IMR-90 (cell line): ENCODE measurements around the gene KCNQ1. TPM values are rescaled to one million over a fixed set of nuclear protein-coding genes. Genes with fewer than 3 reads are reported as not detected.

Source experiments
- ATAC-seq: fragments of 200-7000 bp; cut with Tn5 transposase; 2 replicates; pipeline ENCODE4 v1.9.1; 2020; ENCODE audit warnings: low read depth, mild to moderate bottlenecking, moderate library complexity
- BruUV-seq: library from RNA; stranded (reverse); fragments of 400-500 nt; replicated peaks from 2 replicates; lab custom pipeline; 2021; lab: Mats Ljungman, UMichigan
- CTCF ChIA-PET: fragments of 300-600 bp; formaldehyde crosslinking; extraction: SDS; loops from one replicate; lab custom pipeline; 2021; ENCODE audit warnings: antibody characterized with exemption; lab: Yijun Ruan, JAX
- POLR2A ChIA-PET: fragments of 300-600 bp; sonication (Branson Sonifier 250); formaldehyde crosslinking; loops from one replicate; lab custom pipeline; 2022; ENCODE audit warnings: antibody characterized with exemption; ENCODE audit not compliant: unreplicated experiment; lab: Charles Lee
- DNase-seq: peaks from one replicate; pipeline ENCODE4 v3.0.0; 2013
- H2AFZ ChIP-seq: replicated peaks from 2 replicates; pipeline ENCODE3; 2013; ENCODE audit warnings: low read length, mild to moderate bottlenecking; ENCODE audit not compliant: poor library complexity
- H2AK5ac ChIP-seq: 2 replicates; pipeline ENCODE4 v1.6.1; 2013; ENCODE audit warnings: low read depth, low read length, inconsistent platforms
- H2AK9ac ChIP-seq: replicated peaks from 2 replicates; pipeline ENCODE3; 2013; ENCODE audit warnings: mild to moderate bottlenecking, low read depth, low read length, moderate library complexity; ENCODE audit not compliant: poor library complexity
- H2BK120ac ChIP-seq: 2 replicates; pipeline ENCODE4 v1.6.1; 2013; ENCODE audit warnings: low read depth, low read length, inconsistent platforms
- H2BK15ac ChIP-seq: 3 replicates; pipeline ENCODE4 v1.6.1; 2013; ENCODE audit warnings: low read depth, low read length, inconsistent platforms
- H2BK20ac ChIP-seq: 2 replicates; pipeline ENCODE4 v1.6.1; 2013; ENCODE audit warnings: low read depth, mild to moderate bottlenecking, inconsistent platforms, low read length, moderate library complexity
- H2BK5ac ChIP-seq: 2 replicates; pipeline ENCODE4 v1.6.1; 2013; ENCODE audit warnings: mild to moderate bottlenecking, low read depth, low read length, inconsistent platforms; ENCODE audit not compliant: poor library complexity, severe bottlenecking
- H3K14ac ChIP-seq: replicated peaks from 2 replicates; pipeline ENCODE4 v1.6.1; 2013; ENCODE audit warnings: low read depth, low read length, inconsistent platforms
- H3K18ac ChIP-seq: 2 replicates; pipeline ENCODE4 v1.6.1; 2013; ENCODE audit warnings: low read depth, low read length, control low read depth
- H3K23ac ChIP-seq: 2 replicates; pipeline ENCODE4 v1.6.1; 2013; ENCODE audit warnings: low read depth, low read length, inconsistent platforms
- H3K27ac ChIP-seq: 2 replicates; pipeline ENCODE4 v1.5.1; 2013; ENCODE audit warnings: mild to moderate bottlenecking, control low read depth, low read length; ENCODE audit not compliant: insufficient read depth
- H3K27me3 ChIP-seq: 2 replicates; pipeline ENCODE4 v1.6.1; 2013; ENCODE audit warnings: low read length; ENCODE audit not compliant: control insufficient read depth, insufficient read depth
- H3K36me3 ChIP-seq: 2 replicates; pipeline ENCODE4 v1.6.1; 2013; ENCODE audit warnings: low read length, mixed read lengths; ENCODE audit not compliant: control insufficient read depth, insufficient read depth
- H3K4ac ChIP-seq: 2 replicates; pipeline ENCODE4 v1.6.1; 2013; ENCODE audit warnings: low read depth, low read length, inconsistent platforms
- H3K4me1 ChIP-seq: 2 replicates; pipeline ENCODE4 v1.6.1; 2013; ENCODE audit warnings: low read length, mixed read lengths; ENCODE audit not compliant: control insufficient read depth, insufficient read depth
- H3K4me2 ChIP-seq: 2 replicates; pipeline ENCODE4 v1.6.1; 2013; ENCODE audit warnings: low read depth, mild to moderate bottlenecking, control low read depth, low read length, moderate library complexity
- H3K4me3 ChIP-seq: 2 replicates; pipeline ENCODE4 v1.5.1; 2013; ENCODE audit warnings: low read depth, mild to moderate bottlenecking, control low read depth, low read length, moderate library complexity; ENCODE audit not compliant: insufficient read depth
- H3K56ac ChIP-seq: 2 replicates; pipeline ENCODE4 v1.6.1; 2013; ENCODE audit warnings: low read length, inconsistent platforms; ENCODE audit not compliant: insufficient read depth; ENCODE audit errors: extremely low read depth
- H3K79me1 ChIP-seq, 2 experiments: 2 replicates each; pipeline ENCODE4 v1.6.1; 2013; ENCODE audit warnings: low read length in 2 of 2, inconsistent platforms in 1 of 2, low read depth in 1 of 2
- H3K9ac ChIP-seq: 2 replicates; pipeline ENCODE4 v1.6.1; 2013; ENCODE audit warnings: low read depth, low read length, control low read depth
- H3K9me1 ChIP-seq: 2 replicates; pipeline ENCODE4 v1.6.1; 2013; ENCODE audit warnings: low read length, inconsistent platforms; ENCODE audit not compliant: insufficient read depth
- H3K9me3 ChIP-seq: 2 replicates; pipeline ENCODE4 v1.6.1; 2013; ENCODE audit warnings: low read length; ENCODE audit not compliant: control insufficient read depth, insufficient read depth
- H4K20me1 ChIP-seq: 2 replicates; pipeline ENCODE4 v1.6.1; 2013; ENCODE audit warnings: low read length, inconsistent platforms; ENCODE audit not compliant: insufficient read depth
- H4K5ac ChIP-seq: 2 replicates; pipeline ENCODE4 v1.6.1; 2013; ENCODE audit warnings: mild to moderate bottlenecking, low read depth, low read length, control low read depth
- H4K8ac ChIP-seq, 2 experiments: 2 replicates each; pipeline ENCODE4 v1.6.1; 2013; ENCODE audit warnings: low read depth in 2 of 2, low read length in 2 of 2, control low read depth in 1 of 2, inconsistent platforms in 1 of 2
- H4K91ac ChIP-seq: 2 replicates; pipeline ENCODE4 v1.6.1; 2013; ENCODE audit warnings: low read depth, low read length, inconsistent platforms; ENCODE audit not compliant: insufficient read depth
- MAZ ChIP-seq: IDR thresholded peaks from 2 replicates; pipeline ENCODE4 v1.6.1; 2012; ENCODE audit warnings: low read depth, mild to moderate bottlenecking, low read length, improper control_type of control experiment, moderate library complexity, borderline replicate concordance
- MXI1 ChIP-seq: IDR thresholded peaks from 2 replicates; pipeline ENCODE4 v1.6.1; 2012; ENCODE audit warnings: low read depth, mild to moderate bottlenecking, low read length, moderate library complexity, borderline replicate concordance
- NFE2L2 ChIP-seq: fragments of 150-350 bp; IDR thresholded peaks from 2 replicates; pipeline ENCODE4 v1.6.1; 2016; ENCODE audit warnings: low read depth, mild to moderate bottlenecking, low read length
- POLR2A ChIP-seq: IDR thresholded peaks from 2 replicates; pipeline ENCODE4 v1.6.1; 2012; ENCODE audit warnings: mild to moderate bottlenecking, low read depth, low read length
- RCOR1 ChIP-seq: IDR thresholded peaks from 2 replicates; pipeline ENCODE4 v1.6.1; 2012; ENCODE audit warnings: mild to moderate bottlenecking, low read length, improper control_type of control experiment; ENCODE audit not compliant: insufficient replicate concordance
- RFX5 ChIP-seq: IDR thresholded peaks from 2 replicates; pipeline ENCODE4 v1.8.0; 2012; ENCODE audit warnings: low read depth, mild to moderate bottlenecking, low read length, moderate library complexity
- WGBS, 2 experiments: methylation state at CpG; one replicate each; pipeline versions ENCODE4 v1.1.5 to v1.1.7; 2013; ENCODE audit warnings: missing lambda C conversion rate in 2 of 2; ENCODE audit not compliant: insufficient read length in 1 of 2; ENCODE audit errors: extremely low coverage in 2 of 2; 5-methylcytosine and 5-hydroxymethylcytosine counted together
- dilution Hi-C: fragments of 300-500 bp; cut with HindIII; formaldehyde crosslinking; loops from one replicate; pipeline ENCODE4 v1.14.3; 2018; ENCODE audit warnings: low sequenced_read_pairs; ENCODE audit not compliant: unreplicated experiment
- in situ Hi-C: fragments of 300-500 bp; cut with MboI; formaldehyde crosslinking; loops from 3 replicates; pipeline ENCODE4 v1.14.3; 2019; ENCODE audit warnings: low sequenced_read_pairs, inconsistent platforms, mixed read lengths
- intact Hi-C: fragments of 100-400 bp; cut with micrococcal nuclease; formaldehyde crosslinking; loops from 2 replicates; pipeline ENCODE4 v1.10.0; 2022
- polyA plus RNA-seq, 3 experiments: library from polyadenylated mRNA; depleted of rRNA; stranded (reverse); fragments of >200 nt; gene quantifications; 2 replicates each; pipeline ENCODE4 v1.2.3, GENCODE V29; 2012; ENCODE audit warnings: low replicate concordance in 1 of 3
- total RNA-seq: library from RNA; depleted of rRNA; stranded (reverse); fragments of >200 nt; gene quantifications from 2 replicates; pipeline ENCODE4 v1.2.3, GENCODE V29; 2012

KCNQ1 gene
- total and polyA plus RNA-seq, 2 of the 4 experiments (the other 2 are of a cell fraction) = 0.07 TPM; not detected in 1

DNA sequence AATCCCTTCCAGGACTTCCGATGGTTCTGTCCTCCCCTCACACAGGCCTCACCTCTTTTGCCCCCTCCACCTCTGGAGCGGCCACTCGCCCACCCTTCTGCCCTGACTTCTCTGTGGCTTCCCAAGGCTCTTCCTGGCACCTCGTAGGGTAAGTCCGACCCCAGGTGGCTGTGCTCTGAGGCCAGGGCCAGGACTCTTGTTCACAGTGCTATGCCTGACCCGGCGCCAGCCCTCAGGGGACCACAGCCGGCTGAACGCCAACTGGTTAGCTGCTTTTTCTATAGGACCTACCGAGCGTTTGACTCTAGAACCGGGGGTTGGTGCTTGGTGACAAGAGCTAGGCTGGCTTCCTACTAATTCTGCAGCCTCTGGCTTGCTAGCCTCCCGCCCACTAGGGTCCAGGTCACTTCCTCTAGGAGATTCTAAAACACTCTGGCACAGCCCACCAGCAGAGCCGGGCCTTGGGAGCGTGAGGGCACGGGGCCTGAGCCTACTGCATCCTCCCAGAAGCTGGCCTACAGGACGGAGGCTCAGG lies 283.4 kb downstream of the KCNQ1 start:
- CTCF ChIA-PET = no interaction called here
- BruUV-seq = no TSS peak
- WGBS, 2 experiments = 84% methylated on average over 11 of the region's 17 CpGs; no CpG with 5 or more reads in 1 of the 2 experiments

More for the DNA sequence above, 283.4 kb downstream of the KCNQ1 start:
- Histone ChIP-seq H2BK15ac (no peak overlapping the region), H2BK5ac (no peak overlapping the region), H3K9me3 (peaks cover 9% of the 10 kb centered on the region), H3K14ac (no peak overlapping the region), H3K27ac (no peak overlapping the region), H3K23ac (no peak overlapping the region), H3K79me1 (no peaks in the 10 kb centered on the region), H3K36me3 (no peaks in the 10 kb centered on the region), H3K56ac (no peak overlapping the region), H2AK5ac (no peak overlapping the region), H3K9me1 (no peaks in the 10 kb centered on the region), H3K27me3 (peaks cover 39% of the 10 kb centered on the region), H2BK120ac (no peak overlapping the region), H2AK9ac (no peak overlapping the region), H4K20me1 (no peaks in the 10 kb centered on the region), H4K5ac (no peak overlapping the region), H2BK20ac (no peak overlapping the region), H3K4me1 (peaks cover 3% of the 10 kb centered on the region; the same call in 1 of the 2 replicates), H4K91ac (no peak overlapping the region), H4K8ac (no peak overlapping the region), H3K18ac (no peak overlapping the region), H3K4ac (no peak overlapping the region), H3K4me3 (no peak overlapping the region), H2AFZ (no peak overlapping the region), H3K4me2 (no peak overlapping the region), H3K9ac (no peak overlapping the region)
- POLR2A ChIA-PET = no interaction called here
- in situ Hi-C loops (no loop called here), intact Hi-C loops (no loop called here), dilution Hi-C loops (no loop called here)
- no peak for TF ChIP-seq RCOR1
- no peak for TF ChIP-seq POLR2A
- TF ChIP-seq MAZ = no peak
- no peak for TF ChIP-seq MXI1
- no peak for TF ChIP-seq NFE2L2
- TF ChIP-seq RFX5 = no peak
- DNase-seq (no peak), ATAC-seq (no peak)
